ENCODE data around the gene MTM1. TPM values are rescaled to one million over a fixed set of nuclear protein-coding genes. Genes with fewer than 3 reads are reported as not detected.

The MTM1 gene
- total RNA-seq, 1 donor = 13.4 TPM

GRCh38 chrX:150683112-150683511, 114.7 kb downstream of the MTM1 start:
- no peak overlapping the region for H3K4me3 ChIP-seq (ENCODE audit: low read depth, low read length)
- no peak for TF ChIP-seq CTCF (IDR thresholded peaks at IDR 0.05; ENCODE audit: insufficient read depth, low read depth, low read length)
- DNase-seq (ENCODE audit: low read depth) = no peak

- DNase-seq (ENCODE audit: low read depth) = peak; percentile 52
- TF ChIP-seq CTCF (IDR thresholded peaks at IDR 0.05; ENCODE audit: insufficient read depth, low read depth, low read length) = peak; percentile 57
- H3K4me3 ChIP-seq (ENCODE audit: low read depth, low read length) = no peak overlapping the region
Observed at GRCh38 chrX:150683536-150684146, 115.2 kb downstream of the MTM1 start.

GRCh38 chrX:150688911-150689451, 120.6 kb downstream of the MTM1 start:
- H3K4me3 ChIP-seq (ENCODE audit: low read depth, low read length) = no peak overlapping the region
- DNase-seq (ENCODE audit: low read depth) = peak; percentile 76
- TF ChIP-seq CTCF (IDR thresholded peaks at IDR 0.05; ENCODE audit: insufficient read depth, low read depth, low read length) = no peak

GRCh38 chrX:150690126-150690525, 121.7 kb downstream of the MTM1 start:
- no peak overlapping the region for H3K4me3 ChIP-seq (ENCODE audit: low read depth, low read length)
- no peak for TF ChIP-seq CTCF (IDR thresholded peaks at IDR 0.05; ENCODE audit: insufficient read depth, low read depth, low read length)
- DNase-seq (ENCODE audit: low read depth) = peak; percentile 47

DNA sequence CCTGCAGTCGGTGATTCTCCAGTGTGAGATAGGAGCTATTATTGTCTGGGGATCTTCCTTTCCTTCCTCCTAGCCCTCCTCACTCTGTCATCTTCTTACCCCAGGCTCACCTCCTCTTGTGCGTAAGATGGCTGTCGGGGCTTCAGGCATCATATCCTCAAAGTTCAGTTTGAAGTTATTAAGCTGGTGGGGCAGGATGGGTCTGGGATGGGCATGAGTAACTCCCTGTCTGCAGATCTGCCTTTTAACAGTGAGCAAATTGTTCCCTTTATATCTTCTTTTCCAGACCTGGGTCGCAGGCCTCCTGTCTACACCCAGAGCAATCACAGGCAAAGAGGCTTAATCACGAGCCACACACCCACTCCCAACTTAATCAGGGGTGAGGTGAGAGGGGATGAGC, 123.9 kb downstream of the MTM1 start:
- no peak for DNase-seq (ENCODE audit: low read depth)
- H3K4me3 ChIP-seq (ENCODE audit: low read depth, low read length) = peak overlapping the region; percentile 58

GRCh38 chrX:150692831-150693724, 124.7 kb downstream of the MTM1 start, which contains the start of gene MTMR1:
MTMR1 (plus strand) TSS chrX:150693396; CDS start chrX:150693531, 135 bp downstream.
- no peak for DNase-seq (ENCODE audit: low read depth)
- no peak for TF ChIP-seq CTCF (IDR thresholded peaks at IDR 0.05; ENCODE audit: insufficient read depth, low read depth, low read length)
- peak within 1 kb of the TSS; percentile 58 for H3K4me3 ChIP-seq (ENCODE audit: low read depth, low read length)

More for the DNA sequence above, 123.9 kb downstream of the MTM1 start:
- TF ChIP-seq CTCF (IDR thresholded peaks at IDR 0.05; ENCODE audit: insufficient read depth, low read depth, low read length) = no peak

Data from fibroblast of villous mesenchyme (primary cell).